HG02870 (cell line): ENCODE data around the gene RBM47.

Source experiments
- ATAC-seq: cut with Tn5 transposase; IDR thresholded peaks from one replicate; pipeline ENCODE4 v1.9.1; 2021; ENCODE audit warnings: mild to moderate bottlenecking, moderate library complexity; ENCODE audit not compliant: unreplicated experiment

RBM47 gene

DNA sequence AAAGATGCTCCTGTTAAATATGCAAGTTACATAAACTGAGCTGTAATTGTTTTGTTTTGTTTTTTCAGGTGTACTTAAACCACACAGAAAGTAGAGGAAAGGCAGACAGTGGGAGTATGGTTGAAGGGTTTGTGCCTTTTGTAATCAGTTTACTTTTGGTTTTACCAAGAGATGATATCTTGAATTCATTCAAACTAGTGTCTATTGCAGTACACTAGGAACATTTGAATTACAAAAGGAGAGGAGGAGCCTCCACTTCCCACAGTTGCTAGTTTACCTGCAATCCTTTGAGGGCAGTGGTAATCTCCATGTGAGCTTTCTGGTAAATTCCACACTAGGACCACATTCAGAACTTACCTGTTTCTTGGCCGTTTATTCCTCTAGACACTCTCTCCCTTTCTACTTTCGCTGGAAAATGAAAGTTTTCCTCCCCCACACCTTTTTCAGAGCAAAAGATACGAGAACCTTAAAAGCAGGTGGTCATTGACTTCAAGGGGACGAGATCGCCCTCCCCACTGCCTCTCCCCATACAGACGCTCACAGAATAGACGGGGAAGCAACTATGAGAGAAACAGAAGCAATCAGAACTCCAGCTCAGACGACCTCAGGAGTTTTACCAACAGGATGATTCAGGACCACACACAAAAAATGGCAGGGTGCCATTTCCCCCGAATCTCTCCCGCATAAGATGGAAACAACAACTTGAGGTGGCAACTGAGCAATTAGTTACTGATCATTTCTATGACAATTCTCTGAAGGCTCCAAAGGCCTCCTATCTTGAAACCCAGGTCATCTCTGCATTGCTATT is 3.3 kb downstream of the RBM47 start:
- no peak for ATAC-seq

- ATAC-seq: no peak
Measured at GRCh38 chr4:40623707-40624106, 6.0 kb downstream of the RBM47 start.

GRCh38 chr4:40622913-40623312 is 6.8 kb downstream of the RBM47 start:
- peak; percentile 33 for ATAC-seq

- peak; percentile 62 for ATAC-seq
Measured at GRCh38 chr4:40621592-40622512, 7.8 kb downstream of the RBM47 start.

GRCh38 chr4:40621229-40621591 is 8.5 kb downstream of the RBM47 start:
- ATAC-seq: no peak

GRCh38 chr4:40619600-40619999 is 10.1 kb downstream of the RBM47 start:
- no peak for ATAC-seq

DNA sequence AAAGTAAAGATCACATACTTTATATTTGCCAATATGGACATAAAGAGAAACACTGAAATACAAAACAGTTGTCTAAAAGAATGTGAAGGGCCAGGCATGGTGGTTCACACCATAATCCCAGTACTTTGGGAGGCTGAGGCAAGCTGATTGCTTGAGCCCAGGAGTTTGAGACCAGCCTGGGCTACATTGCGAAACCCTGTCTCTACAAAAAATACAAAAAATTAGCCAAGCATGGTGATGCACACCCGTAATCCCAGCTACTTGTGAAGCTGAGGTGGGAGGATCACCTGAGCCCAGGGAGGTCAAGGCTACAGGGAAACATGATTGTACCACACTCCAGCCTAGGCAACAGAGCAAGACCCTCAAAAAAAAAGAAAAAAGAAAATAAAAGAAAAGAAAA is 11.8 kb downstream of the RBM47 start:
- ATAC-seq: no peak

GRCh38 chr4:40614031-40614430 is 15.6 kb downstream of the RBM47 start:
- no peak for ATAC-seq

GRCh38 chr4:40613456-40613855 is 16.2 kb downstream of the RBM47 start:
- no peak for ATAC-seq

DNA sequence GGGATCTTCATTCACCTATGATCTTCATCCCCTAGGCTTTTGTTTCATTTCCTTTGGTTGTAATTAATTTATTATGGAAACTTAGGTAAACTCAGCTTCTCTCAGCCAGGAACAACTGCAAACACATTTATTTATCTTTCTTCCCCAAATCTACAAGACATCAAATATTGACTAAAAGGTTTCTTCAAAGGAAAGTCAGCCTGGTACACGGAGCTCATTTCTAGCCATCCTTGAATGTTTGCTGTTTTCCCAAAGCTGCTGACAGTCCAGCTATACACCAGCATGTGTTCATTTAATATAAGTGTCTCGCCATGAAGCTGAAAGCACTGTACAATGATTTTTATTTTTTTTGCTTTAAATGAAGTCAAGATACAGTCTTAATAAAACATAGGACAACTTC is 16.8 kb downstream of the RBM47 start:
- no peak for ATAC-seq

DNA sequence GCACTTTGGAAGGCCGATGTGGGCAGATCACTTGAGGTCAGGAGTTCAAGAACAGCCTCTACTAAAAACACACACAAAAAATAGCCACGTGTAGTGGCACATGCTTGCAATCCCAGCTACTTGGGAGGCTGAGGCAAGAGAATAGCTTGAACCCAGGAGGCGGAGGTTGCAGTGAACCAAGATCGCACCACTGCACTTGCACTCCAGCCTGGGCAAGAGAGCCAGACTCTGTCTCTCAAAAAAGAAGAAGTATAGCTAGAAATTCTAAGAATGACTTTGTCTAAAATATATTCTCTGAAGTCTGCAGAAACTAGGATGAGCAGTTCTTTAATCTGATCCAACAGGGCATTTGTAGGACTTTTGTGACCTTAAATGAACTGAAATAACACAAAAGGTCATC is 17.4 kb downstream of the RBM47 start:
- ATAC-seq: no peak

DNA sequence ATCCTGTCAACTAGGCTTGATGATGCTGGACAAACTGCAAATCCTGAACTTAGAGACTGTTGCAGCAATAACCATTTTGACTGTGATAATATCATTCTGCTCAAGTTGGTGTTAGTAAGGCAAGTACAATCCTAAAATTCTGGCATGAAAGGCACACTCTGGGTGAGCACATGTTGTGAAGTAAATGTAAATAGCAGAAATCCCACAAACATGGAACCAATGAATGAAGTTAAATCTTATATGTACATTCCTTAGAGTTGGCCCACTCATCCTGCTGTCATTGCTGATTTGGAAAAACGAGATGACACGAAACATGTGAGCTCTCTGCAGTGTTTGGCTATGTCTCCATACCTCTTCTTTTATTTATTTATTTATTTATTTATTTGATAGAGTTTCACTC is 21.0 kb downstream of the RBM47 start:
- ATAC-seq: no peak

DNA sequence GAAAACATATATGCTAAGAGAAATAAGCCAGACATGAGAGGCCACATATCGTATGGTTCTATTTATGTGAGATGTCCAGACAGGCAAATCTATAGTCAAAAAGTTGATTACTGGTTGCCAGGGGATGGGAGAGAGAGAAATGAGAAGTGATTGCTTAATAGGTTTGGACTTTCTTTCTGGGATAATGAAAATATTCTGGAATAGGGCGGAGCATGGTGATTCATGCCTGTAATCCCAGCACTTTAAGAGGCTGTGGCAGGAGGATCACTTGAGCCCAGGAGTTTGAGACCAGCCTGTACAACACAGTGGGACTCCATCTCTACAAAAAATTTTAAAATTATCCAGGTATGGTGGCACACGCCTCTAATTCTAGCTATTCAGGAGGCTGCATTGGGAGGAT is 22.4 kb downstream of the RBM47 start:
- no peak for ATAC-seq

DNA sequence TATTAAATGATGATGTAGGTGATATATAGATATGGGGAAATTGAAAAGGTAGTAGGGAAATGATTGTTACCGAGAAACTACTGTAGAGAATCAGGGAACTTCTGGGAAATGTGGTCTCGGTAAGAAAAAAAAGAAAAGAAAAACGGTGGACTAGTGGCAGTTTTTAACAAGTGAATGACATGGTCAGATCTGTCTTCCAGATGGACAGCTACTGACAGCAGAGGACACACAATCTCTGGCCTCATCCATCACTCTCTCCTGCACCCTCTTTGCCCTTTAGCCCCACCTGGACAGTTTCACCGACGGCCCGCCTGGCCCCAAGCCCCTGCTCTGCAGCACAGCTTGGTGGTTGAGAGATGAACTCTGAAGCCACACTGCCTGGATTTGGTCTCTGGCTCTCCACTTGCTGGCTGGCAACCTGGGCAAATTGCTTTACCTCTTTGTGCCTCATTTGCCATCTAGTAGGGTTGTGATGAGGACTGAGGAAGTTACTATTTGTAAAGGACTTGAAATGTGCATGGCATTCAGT is 23.4 kb downstream of the RBM47 start:
- no peak for ATAC-seq

DNA sequence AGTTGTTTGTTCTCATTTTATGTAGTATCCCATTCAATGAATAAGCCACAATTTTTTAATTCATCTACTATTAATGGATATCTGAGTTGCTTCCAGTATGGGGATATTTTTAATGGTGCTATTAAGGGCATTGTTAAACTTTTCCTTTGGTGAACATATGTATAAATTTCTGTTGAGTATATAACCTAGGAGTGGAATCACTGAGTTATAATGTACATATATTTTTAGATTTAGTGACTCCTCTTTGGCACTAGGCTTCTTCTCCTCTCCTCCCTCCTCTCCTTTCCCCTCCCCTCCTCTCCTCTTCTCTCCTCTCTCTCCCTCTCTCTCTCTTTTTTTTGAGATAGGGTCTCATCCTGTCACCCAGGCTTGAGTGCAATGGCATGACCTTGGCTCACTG is 26.4 kb downstream of the RBM47 start:
- no peak for ATAC-seq

DNA sequence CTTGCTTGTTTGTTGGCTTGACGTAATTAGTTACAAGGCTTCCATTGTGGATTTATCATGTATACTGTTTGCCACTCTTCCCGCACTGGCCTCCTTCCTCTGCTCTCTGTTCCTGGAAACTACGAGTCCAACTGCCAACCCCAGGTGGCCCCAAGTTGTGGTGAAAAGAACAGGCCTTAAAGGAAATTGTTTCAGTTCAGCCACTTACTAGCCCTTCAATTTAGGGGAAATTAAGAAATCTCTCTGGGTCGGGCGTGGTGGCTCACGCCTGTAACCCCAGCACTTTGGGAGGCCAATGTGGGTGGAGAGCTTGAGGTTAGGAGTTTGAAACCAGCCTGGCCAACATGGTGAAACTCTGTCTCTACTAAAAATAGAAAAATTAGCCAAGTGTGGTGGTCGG is 28.0 kb downstream of the RBM47 start:
- no peak for ATAC-seq

DNA sequence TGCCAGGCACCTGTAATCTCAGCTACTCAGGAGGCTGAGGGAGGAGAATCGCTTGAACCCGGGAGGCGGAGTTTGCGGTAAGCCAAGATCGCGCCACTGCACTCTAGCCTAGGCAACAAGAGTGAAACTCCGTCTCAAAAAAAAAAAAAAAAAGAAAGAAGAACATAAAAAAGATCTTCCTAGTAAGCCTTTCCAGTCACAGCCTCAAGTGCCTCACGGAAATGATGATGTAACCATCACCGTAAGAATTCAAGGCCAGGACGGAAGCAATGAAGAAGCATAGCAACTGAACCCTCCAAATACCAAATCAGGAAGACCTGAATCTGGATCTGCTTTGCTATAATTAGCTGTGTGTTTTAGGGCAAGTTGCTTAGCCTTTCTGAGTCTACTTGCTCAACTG is 28.8 kb downstream of the RBM47 start:
- ATAC-seq: no peak

DNA sequence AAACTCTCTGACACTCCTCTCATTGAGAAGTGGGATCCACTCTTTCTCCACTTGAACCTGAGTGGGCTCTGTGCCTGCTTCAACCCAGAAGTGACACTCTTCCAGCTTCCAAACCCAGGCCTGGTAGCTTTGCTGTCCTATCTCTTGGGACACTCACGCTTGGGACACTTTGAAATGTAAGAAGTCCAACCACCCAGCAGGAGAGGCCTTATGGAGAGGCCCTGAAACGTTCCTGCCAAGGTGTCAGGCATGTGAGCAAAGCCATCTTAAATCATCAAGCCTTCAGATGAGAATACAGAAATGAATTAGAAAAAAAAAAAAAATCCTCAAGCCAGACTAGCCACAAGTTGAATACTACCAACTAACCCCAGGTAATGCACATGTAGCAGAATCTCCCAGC is 30.2 kb downstream of the RBM47 start:
- no peak for ATAC-seq

DNA sequence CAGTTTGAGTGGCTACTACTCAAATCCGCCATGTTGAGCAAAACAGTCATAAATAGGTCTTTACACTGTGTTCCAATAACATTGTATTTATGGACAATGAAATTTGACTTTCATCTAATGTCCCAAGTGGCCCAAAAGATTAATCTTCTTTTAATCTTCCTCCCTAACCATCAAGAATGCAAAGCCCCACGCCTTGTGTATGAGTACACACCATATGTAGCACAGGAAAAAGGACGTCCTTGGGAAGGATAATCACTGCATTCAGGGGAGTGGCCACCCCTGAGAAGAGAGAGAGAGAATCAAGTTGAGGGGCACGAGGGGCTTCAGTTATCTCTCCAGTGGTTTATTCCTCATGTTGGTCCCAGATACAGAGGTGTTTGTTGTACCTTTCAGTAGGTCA is 33.1 kb downstream of the RBM47 start:
- no peak for ATAC-seq

- no peak for ATAC-seq
Measured at GRCh38 chr4:40595981-40596380, 33.7 kb downstream of the RBM47 start.

GRCh38 chr4:40594261-40595178 is 35.1 kb downstream of the RBM47 start:
- no peak for ATAC-seq
